ENCODE results near the gene TGIF2. TPM values are rescaled to one million over a fixed set of nuclear protein-coding genes. Genes with fewer than 3 reads are reported as not detected.
A peak's percentile ranks its signal among the peaks of the same experiment; 100 is the strongest.

Gene TGIF2
- total and polyA plus RNA-seq, 2 donors from 2014 or later, result 11.0 to 15.3 TPM

GRCh38 chr20:36576081-36576445 is 2.7 kb downstream of the TGIF2 start:
- no peak overlapping the region for H3K4me3 ChIP-seq (ENCODE audit: low read length in 3 of 3)
- TF ChIP-seq CTCF (IDR thresholded peaks at IDR 0.05; ENCODE audit: borderline replicate concordance, extremely low read depth, insufficient read depth), result no peak
- no peaks in the 10 kb centered on the region for H3K27me3 ChIP-seq (ENCODE audit: control insufficient read depth, insufficient read depth, low read length)
- no peak overlapping the region for H3K27ac ChIP-seq (ENCODE audit: low read depth in 2 of 2, low read length in 2 of 2)
- peaks cover 0 to 30% (median 28%) of the 10 kb centered on the region in 3 donors for H3K4me1 ChIP-seq (ENCODE audit: control insufficient read depth in 2 of 3, insufficient read depth in 2 of 3, low read depth in 1 of 3, low read length in 3 of 3)
- intact Hi-C loops (cut with DNase I), result no loop called here
- FAIRE-seq (no peak), DNase-seq (no peak)
- peaks cover 5 to 8% (median 6%) of the 10 kb centered on the region in 3 donors for H3K36me3 ChIP-seq (ENCODE audit: control insufficient read depth in 2 of 3, insufficient read depth in 3 of 3, low read length in 3 of 3)
- H3K9ac ChIP-seq (ENCODE audit: low read length in 3 of 3), result no peak overlapping the region
- H3K9me3 ChIP-seq (ENCODE audit: control insufficient read depth in 2 of 3, insufficient read depth in 1 of 3, low read length in 3 of 3), result no peaks in the 10 kb centered on the region

GRCh38 chr20:36578356-36579041 is 5.1 kb downstream of the TGIF2 start:
- Histone ChIP-seq H3K36me3 (ENCODE audit: control insufficient read depth in 2 of 3, insufficient read depth in 3 of 3, low read length in 3 of 3) (peaks cover 6 to 21% (median 12%) of the 10 kb centered on the region in 3 donors), H3K27me3 (ENCODE audit: control insufficient read depth, insufficient read depth, low read length) (no peaks in the 10 kb centered on the region), H3K4me1 (ENCODE audit: control insufficient read depth in 2 of 3, insufficient read depth in 2 of 3, low read depth in 1 of 3, low read length in 3 of 3) (peaks cover 0 to 30% (median 26%) of the 10 kb centered on the region in 3 donors), H3K27ac (ENCODE audit: low read depth in 2 of 2, low read length in 2 of 2) (no peak overlapping the region), H3K9me3 (ENCODE audit: control insufficient read depth in 2 of 3, insufficient read depth in 1 of 3, low read length in 3 of 3) (no peaks in the 10 kb centered on the region), H3K4me3 (ENCODE audit: low read length in 3 of 3) (peak overlapping the region in 1 of 3 donors; percentile 8), H3K9ac (ENCODE audit: low read length in 3 of 3) (no peak overlapping the region)
- no peak for TF ChIP-seq CTCF (IDR thresholded peaks at IDR 0.05; ENCODE audit: borderline replicate concordance, extremely low read depth, insufficient read depth)
- intact Hi-C loops (cut with DNase I), result no loop called here
- DNase-seq, result no peak
- FAIRE-seq, result no peak

- no peak overlapping the region for H3K4me3 ChIP-seq (ENCODE audit: low read length in 3 of 3)
- H3K27ac ChIP-seq (ENCODE audit: low read depth in 2 of 2, low read length in 2 of 2), result peak overlapping the region; percentile 32 to 48
- peaks cover 6 to 21% (median 14%) of the 10 kb centered on the region in 3 donors for H3K36me3 ChIP-seq (ENCODE audit: control insufficient read depth in 2 of 3, insufficient read depth in 3 of 3, low read length in 3 of 3)
- H3K9ac ChIP-seq (ENCODE audit: low read length in 3 of 3), result no peak overlapping the region
- peaks cover 0 to 27% (median 23%) of the 10 kb centered on the region in 3 donors for H3K4me1 ChIP-seq (ENCODE audit: control insufficient read depth in 2 of 3, insufficient read depth in 2 of 3, low read depth in 1 of 3, low read length in 3 of 3)
- no peak for TF ChIP-seq CTCF (IDR thresholded peaks at IDR 0.05; ENCODE audit: borderline replicate concordance, extremely low read depth, insufficient read depth)
- peak in 2 of 5 donors; percentile 35 to 75 for DNase-seq
- intact Hi-C loops (cut with DNase I), result no loop called here
- FAIRE-seq, result no peak
- H3K9me3 ChIP-seq (ENCODE audit: control insufficient read depth in 2 of 3, insufficient read depth in 1 of 3, low read length in 3 of 3), result no peaks in the 10 kb centered on the region
- H3K27me3 ChIP-seq (ENCODE audit: control insufficient read depth, insufficient read depth, low read length), result no peaks in the 10 kb centered on the region
Measured at GRCh38 chr20:36579996-36580545, 6.7 kb downstream of the TGIF2 start.
